Suprapubic skin (tissue), 3 donors: ENCODE results near the gene CCDC27.

ENCODE experiments used
- CTCF ChIP-seq, 2 donors: fragments of 200-600 bp in 1 of 2; fragments of 450-650 bp in 1 of 2; sonication (generic) in 1 of 2; IDR thresholded peaks; one replicate each; pipeline ENCODE4 v1.5.1; 2016 to 2019; ENCODE audit warnings: antibody characterized with exemption in 2 of 2, mild to moderate bottlenecking in 1 of 2, moderate library complexity in 1 of 2
- EP300 ChIP-seq: sonication (generic); formaldehyde crosslinking; IDR thresholded peaks from one replicate; pipeline ENCODE4 v1.6.1; 2017; ENCODE audit warnings: antibody characterized with exemption
- POLR2A ChIP-seq, 2 donors: fragments of 450-650 bp; IDR thresholded peaks; one replicate each; pipeline ENCODE4 v1.6.1; 2017; ENCODE audit warnings: antibody characterized with exemption in 2 of 2, mild to moderate bottlenecking in 2 of 2, moderate library complexity in 2 of 2

- TF ChIP-seq CTCF (IDR thresholded peaks at IDR 0.05), result no peak
- no peak for TF ChIP-seq POLR2A (IDR thresholded peaks at IDR 0.05)
- TF ChIP-seq EP300, result no peak
These were observed 37.9 kb upstream of the CCDC27 start for GRCh38 chr1:3714284-3714741.
